HG02763 (cell line): ENCODE measurements around the gene LPIN1.

Source experiments
- ATAC-seq: cut with Tn5 transposase; IDR thresholded peaks from one replicate; pipeline ENCODE4 v1.9.1; 2021; ENCODE audit warnings: mild to moderate bottlenecking, moderate library complexity; ENCODE audit not compliant: unreplicated experiment

Gene LPIN1

GRCh38 chr2:11861044-11861443 is 114.6 kb downstream of the LPIN1 start:
- no peak for ATAC-seq

GRCh38 chr2:11862049-11862448 is 115.6 kb downstream of the LPIN1 start:
- no peak for ATAC-seq

GRCh38 chr2:11863103-11863502 is 116.7 kb downstream of the LPIN1 start:
- peak; percentile 25 for ATAC-seq

DNA sequence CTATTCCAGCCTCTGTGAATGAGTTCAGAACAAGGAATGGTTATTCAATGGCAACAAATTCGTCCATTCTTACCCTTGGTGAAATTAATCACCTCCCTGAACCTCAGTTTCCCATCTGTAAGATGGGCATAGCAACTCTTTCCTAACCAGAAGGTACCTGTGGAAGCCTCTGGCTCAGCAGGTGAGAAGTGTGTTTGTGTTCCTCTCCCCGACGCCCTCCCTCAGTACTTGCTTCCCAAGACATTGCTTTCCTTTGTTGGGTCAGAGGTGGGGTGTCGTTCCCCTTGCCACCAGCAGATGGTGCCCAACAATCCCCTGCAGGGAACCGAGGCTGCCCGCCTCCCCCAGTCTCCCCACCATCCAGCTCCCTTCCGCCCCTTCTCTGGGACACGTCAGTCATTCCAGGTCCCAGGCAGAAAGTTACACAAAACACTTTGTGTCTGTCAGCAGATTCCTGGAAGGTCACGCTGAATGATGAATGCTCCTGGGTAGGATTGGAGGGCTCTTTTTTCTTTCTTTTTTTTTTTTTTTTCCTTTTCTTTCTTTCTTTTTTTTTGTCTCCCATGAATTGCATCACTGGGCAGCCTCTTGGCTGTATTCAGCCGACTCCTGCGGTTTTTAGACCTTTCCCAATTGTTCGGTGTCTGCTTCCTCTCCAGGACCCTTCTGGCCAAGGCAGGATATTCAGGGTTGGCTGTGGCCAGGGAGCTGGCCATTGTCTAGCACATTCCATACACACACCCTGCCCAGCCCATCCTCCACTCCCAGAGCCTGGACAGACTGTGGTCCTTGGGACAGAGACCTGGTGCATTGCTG is 117.3 kb downstream of the LPIN1 start:
- ATAC-seq, result peak; percentile 52

DNA sequence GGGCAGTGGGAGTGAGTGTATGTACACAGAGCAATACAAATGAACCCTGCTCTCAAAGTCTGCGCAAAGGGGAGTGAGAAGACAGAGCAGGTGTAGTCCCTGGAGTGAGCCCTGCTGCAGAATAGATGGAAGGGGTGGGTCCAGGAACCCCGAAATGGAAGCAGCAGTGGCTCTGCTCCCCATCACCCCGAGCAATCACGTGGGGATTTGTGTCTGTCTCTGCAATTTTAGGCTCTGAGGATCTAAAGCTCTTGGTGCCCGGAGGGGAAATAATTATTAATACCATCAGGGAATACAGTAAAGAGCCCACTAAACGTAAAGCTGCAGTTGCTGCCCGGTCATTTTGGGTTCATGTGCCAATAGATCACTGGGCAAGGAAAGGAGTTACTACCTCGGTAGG is 118.3 kb downstream of the LPIN1 start:
- ATAC-seq, result no peak

- no peak for ATAC-seq
Measured at GRCh38 chr2:11865378-11865777, 118.9 kb downstream of the LPIN1 start.

GRCh38 chr2:11865805-11866204 is 119.4 kb downstream of the LPIN1 start:
- no peak for ATAC-seq

GRCh38 chr2:11866358-11867335 is 120.2 kb downstream of the LPIN1 start:
- no peak for ATAC-seq

DNA sequence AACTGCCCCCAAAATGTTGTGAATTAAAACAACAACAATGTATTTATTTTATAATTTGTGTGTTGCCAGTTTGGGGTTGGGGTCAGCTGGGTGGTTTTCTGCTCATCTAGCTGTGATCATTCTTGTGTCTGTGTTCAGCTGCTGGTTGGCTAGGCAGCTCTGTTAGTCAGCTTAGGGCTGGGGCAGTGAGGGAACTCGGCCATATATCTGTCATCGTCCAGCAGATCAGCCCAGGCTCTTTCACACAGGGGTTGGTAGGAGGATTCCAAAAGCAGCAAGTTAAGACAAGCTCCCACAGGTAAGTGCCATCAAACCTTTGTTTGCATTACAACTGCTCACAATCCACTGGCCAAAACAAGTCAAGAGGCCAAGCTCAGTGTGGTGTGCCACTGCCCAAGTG is 121.5 kb downstream of the LPIN1 start:
- no peak for ATAC-seq

DNA sequence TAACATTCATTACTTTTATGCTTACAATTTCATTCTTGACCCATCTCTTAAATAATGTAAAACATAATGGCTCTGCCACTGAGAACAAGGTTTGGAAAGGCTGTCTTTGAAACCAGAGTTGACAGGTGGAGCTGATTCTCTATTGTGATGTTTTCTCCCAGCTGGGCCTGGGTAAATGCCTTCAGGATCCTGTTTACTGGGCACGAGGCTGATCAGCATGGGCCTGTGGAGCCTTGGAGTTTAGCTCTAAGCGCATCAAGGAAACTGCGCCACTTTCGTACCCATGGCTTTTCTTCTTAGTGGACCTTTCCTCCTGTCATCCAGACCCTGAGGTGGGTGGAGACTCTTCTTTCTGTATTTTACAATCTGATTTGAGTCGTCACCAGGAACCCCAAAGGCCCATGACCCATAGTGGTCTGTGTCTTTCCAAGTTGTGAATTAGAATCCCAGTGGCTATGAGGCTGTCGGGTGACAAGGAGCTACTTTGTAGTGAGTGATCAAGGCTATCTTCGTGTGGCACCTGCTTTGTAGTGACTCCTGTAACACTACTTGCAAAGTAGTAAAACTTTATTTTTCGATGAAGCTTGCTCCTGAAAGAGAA is 123.1 kb downstream of the LPIN1 start:
- no peak for ATAC-seq

DNA sequence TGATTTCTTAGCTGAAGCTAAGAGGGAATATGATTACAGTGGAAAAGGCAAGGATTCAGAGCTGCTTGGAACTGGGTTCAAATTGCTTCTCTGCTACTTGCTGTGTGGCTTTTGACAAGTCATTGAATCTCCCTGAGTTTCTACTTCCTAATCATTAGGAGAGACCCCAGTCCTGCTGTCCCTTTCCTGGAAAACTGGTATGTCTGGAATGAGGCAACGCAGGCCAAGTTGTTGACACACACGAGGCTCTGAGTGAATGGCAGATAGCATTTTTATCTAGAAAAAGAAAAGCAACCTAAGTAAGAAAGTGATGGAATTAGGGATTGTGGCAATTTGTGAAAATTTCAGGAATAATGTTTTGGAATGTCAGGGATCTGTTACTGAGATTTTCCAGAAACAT is 123.6 kb downstream of the LPIN1 start:
- ATAC-seq, result no peak

- ATAC-seq, result peak; percentile 51
Measured at GRCh38 chr2:11870584-11870983, 124.2 kb downstream of the LPIN1 start.

- ATAC-seq, result no peak
Measured at GRCh38 chr2:11871421-11871820, 125.0 kb downstream of the LPIN1 start.

DNA sequence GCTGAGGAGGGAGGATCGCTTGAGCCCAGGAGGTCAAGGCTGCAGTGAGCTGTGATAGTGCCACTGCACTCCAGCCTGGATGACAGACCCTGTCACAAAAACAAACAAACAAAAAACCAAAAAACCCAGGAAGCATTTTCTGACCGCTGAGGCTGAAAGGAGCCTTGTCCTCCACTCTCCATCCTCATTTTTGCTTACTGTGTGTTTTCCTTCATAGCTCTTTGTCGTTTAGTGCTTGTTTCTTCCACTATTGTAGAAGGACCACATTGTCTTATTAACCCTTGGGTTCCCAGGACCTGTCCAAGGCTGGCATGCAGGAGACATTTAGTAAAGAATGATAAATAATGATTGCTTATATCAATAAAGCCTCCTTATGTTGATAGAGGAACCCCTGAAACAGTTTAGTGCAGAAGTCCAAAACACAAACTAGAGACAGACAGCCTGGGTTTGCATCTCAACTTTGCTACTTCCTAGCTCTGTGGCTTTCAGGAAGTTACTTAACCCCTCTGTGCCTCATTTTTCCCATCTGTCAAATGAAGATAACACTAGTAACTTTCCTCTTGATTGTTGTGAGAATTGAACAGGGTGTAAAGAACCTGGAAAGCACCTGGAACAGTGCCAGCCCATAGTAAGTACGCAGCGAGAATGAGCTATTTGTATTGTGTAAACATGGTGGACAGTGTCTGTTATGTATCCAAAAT is 126.0 kb downstream of the LPIN1 start:
- ATAC-seq, result no peak

GRCh38 chr2:11872948-11873269 is 126.5 kb downstream of the LPIN1 start:
- ATAC-seq, result no peak

DNA sequence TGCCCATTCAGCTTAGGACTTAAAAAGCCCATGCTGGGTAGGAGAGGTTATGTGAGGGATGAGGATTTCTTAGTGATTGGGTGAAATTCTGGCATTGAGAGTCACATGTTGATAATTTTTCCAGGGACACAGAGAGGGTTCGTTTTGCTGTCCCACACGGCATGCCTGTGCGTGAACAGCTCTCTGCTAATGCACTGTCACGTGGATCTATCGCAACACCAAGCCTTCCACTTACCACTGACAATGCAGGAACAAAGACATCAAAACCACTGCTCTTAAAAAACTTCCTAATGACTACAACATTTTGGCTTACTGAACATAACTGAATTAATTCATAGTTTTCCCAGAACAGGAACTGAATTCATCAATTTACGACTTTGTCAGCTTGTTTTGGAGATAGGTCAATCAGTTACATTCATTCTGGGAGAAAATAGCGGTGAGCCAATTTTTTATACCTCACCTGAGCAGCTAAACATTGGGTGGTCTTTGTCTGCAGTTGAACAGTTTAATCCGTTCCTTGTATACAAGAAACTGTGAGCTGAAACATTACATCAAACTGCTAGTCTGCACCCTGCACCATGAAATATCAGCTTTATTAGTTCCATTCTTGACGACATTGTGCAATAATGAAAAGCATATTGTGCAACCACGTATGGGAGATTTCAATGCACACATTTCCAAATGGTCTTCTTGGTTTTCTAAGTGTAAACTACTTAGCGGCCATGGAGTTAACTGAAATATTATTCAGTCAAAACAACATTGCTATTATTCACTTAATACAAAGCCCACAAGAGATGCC is 127.1 kb downstream of the LPIN1 start:
- no peak for ATAC-seq

DNA sequence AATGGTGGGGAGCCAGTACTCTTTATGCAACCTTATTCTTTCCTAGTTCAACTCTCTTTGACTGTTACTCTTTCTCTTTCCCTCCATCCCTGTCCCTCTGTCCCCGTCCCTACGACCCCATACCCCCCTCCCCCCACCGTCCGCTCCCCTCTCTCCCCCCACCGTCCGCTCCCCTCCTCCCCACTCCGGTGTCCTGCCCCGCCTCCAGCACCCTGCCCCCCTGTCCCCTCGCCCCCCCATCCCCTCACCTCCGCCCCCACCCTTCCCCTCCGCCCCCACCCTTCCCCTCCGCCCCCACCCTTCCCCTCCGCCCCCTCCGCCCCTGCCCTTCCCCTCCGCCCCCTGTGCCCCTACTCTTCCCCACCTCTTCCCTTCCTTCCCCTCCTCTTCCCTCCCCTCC is 128.4 kb downstream of the LPIN1 start:
- ATAC-seq, result no peak

DNA sequence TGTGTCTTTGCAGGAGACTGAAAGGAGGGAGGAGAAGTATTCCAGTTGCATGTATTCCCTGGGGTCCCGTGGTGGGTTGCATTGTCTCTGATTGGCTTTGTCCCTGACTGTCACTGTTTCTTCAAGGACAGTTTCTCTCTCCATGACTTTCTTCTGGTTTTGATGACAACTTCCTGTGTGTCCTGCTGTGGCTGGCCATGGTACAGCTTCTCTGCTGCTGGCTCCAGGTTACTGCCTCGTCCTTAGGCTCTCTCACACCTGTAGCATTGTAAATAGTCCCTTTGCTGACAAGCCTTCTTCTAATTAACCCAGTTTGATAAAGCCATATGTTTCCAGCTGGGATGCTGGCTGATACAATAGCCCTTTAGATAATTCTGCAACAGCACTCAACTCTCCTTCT is 129.0 kb downstream of the LPIN1 start:
- ATAC-seq, result no peak

GRCh38 chr2:11876436-11876835 is 130.0 kb downstream of the LPIN1 start:
- ATAC-seq, result no peak

DNA sequence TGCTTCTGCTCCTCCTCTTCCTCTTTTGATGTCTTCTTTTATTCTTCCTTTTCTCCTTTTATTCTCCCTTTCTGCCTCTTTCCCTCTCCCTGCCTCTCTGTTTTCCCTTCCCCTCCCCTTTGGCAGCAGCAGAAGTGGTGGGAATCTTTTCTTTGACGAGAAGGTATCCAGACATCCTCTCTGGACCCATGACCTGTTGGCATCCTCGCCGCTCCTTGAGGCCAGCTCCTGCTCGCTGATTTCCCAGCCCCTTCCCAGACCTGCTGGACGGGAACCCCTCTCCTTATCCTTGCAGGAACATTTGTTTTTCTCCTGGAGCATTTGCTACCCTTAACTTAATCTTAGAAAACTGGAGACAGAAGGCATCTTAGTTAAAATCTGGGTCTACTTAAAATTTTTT is 130.5 kb downstream of the LPIN1 start:
- no peak for ATAC-seq
